Melanocyte of skin (primary cell): Measurements from ENCODE around the gene STK33. TPM values are rescaled to one million over a fixed set of nuclear protein-coding genes. Genes with fewer than 3 reads are reported as not detected.

Experiments used
- small RNA-seq, 2 donors: library from RNA; depleted of rRNA; stranded (forward); fragments of <200 nt; gene quantifications; one replicate each; pipeline ENCODE3, GENCODE V24; 2012
- total RNA-seq, 2 donors: library from RNA; depleted of rRNA; stranded (reverse); fragments of >200 nt; gene quantifications; 2 replicates each; pipeline ENCODE4 v1.2.3, GENCODE V29; 2012

The STK33 gene
- under 1 TPM in 1 of 2 donors, not detected in 1; 0.33 TPM for total RNA-seq

DNA sequence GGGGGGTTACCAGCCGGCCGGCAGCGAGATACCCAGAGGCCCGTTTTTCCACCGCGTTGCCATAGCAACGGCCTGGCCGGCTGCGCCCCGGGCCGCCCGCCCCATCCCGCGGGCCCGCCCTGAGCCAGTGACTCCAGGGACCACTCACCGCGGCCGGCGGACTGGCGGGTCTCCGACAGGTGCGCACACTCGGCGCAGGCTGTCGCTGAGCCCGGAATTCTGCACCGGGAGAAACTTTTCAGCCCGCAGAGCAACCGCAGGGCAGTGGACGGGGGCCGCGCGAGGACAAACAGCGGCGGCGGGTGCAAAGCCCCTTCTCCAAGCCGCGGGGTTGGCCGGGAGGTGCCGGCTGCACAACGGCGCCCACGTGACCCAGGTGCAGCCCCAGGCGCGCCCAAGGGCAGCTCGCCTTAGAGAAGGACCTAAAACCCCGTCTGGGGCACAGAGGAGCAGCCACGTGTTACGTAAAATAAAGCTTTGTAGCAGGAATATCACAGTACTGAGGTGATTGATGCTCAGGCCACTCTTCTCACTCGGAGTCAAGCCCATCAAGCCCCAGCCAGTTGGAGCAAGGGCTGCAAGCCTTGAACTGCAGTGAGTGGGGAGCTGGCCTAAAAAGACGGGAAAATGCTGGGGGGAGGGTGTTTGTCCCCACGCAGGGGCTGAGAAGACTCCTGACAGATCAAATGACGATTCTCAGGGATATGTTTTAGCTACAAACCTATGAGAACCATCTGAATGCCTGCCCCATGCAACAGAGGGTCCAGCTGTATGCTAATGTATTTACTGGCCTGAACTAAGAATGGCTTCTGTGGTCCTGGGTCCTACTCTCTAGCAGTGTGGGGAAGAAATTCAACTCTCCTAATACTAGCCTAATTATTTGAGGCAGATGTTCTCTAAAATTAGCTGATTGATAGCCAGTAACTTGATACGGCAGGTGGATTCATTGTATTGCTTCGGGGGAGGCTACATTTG lies at the start of gene STK33:
Gene STK33, minus strand, starts transcription at position 294 of the 975 bp plus-strand sequence. CDS start 119,323 bp downstream, outside the sequence.

Small RNA genes lying within 50 kb of the gene (small RNA-seq; reads per million reads assigned to genes)
- gene RF00601: 0.04 to 0.06 reads per million in 2 donors

Other genes with a start within 250 kb of the STK33 start
- 10 to 100 TPM in 1 of 2 donors, 1 to 10 TPM in 1; 9.6 to 10.3 TPM for gene TRIM66, start 88.4 kb upstream of the STK33 start, total RNA-seq
- 100 to 1,000 TPM; 322 to 596 TPM for gene RPL27A, start 88.6 kb upstream of the STK33 start, total RNA-seq